GM12874 (cell line): ENCODE results near the gene SPATA20.

Source experiments
- CTCF ChIP-seq: IDR thresholded peaks from 2 replicates; pipeline ENCODE4 v1.5.1; 2011; ENCODE audit warnings: low read depth, mild to moderate bottlenecking, control low read depth, low read length, moderate library complexity; ENCODE audit not compliant: insufficient read depth

The SPATA20 gene

GRCh38 chr17:50506298-50506697 lies 40.7 kb upstream of the SPATA20 start:
- TF ChIP-seq CTCF: no peak

- TF ChIP-seq CTCF: peak; percentile 43; the same call in 1 of the 2 replicates
Measured at GRCh38 chr17:50507871-50508572, 39.0 kb upstream of the SPATA20 start, which contains the start of gene MYCBPAP. TSS of gene MYCBPAP (plus strand) at chr17:50508439. CDS start at chr17:50508675, 236 bp downstream.

GRCh38 chr17:50508573-50509460 lies 38.2 kb upstream of the SPATA20 start:
- no peak for TF ChIP-seq CTCF

GRCh38 chr17:50511058-50511457 lies 35.9 kb upstream of the SPATA20 start:
- TF ChIP-seq CTCF: no peak

GRCh38 chr17:50513495-50513894 lies 33.5 kb upstream of the SPATA20 start:
- no peak for TF ChIP-seq CTCF

GRCh38 chr17:50514388-50514787 lies 32.6 kb upstream of the SPATA20 start:
- no peak for TF ChIP-seq CTCF

GRCh38 chr17:50514936-50515702 lies 31.9 kb upstream of the SPATA20 start:
- no peak for TF ChIP-seq CTCF
